ENCODE results near the gene KIF24. TPM values are rescaled to one million over a fixed set of nuclear protein-coding genes. Genes with fewer than 3 reads are reported as not detected.

Gene KIF24
- total RNA-seq, 4 donors from 2014 or later, result 1.5 to 2.9 (median 1.6) TPM

DNA sequence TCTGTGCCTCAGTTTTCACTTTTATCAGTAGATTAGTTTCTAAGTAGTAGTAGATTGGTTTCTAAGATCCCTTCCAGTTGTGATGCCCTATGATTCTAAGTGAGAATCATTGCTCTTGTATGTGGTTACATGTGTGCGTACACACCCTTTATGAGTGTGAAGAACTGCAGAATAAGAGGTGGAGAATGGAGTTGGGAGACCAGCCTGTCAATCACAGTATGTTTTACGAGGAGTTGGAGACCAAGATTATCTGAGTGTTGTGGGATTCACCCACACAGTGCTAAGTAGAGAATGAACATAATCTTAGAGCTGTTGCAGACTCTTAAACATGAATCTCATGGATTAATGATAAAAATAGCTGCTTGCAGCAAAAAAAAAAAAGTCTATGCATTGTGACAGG, 37.6 kb downstream of the KIF24 start:
- H3K4me3 ChIP-seq, result no peak overlapping the region
- no peaks in the 10 kb centered on the region for H3K4me1 ChIP-seq
- H3K9me3 ChIP-seq, result no peaks in the 10 kb centered on the region
- H3K27me3 ChIP-seq, result no peaks in the 10 kb centered on the region
- TF ChIP-seq CTCF (IDR thresholded peaks at IDR 0.05), result no peak
- TF ChIP-seq POLR2A (IDR thresholded peaks at IDR 0.05), result no peak
- H3K27ac ChIP-seq, result no peak overlapping the region
- intact Hi-C loops (cut with DNase I), result no loop called here
- no peaks in the 10 kb centered on the region for H3K36me3 ChIP-seq
- no peak for DNase-seq
- WGBS, 2 donors, result 92% methylated on average over 2 of the region's 2 CpGs

- Histone ChIP-seq H3K9me3 (no peaks in the 10 kb centered on the region), H3K36me3 (no peaks in the 10 kb centered on the region), H3K27ac (no peak overlapping the region), H3K4me1 (no peaks in the 10 kb centered on the region), H3K27me3 (no peaks in the 10 kb centered on the region), H3K4me3 (no peak overlapping the region)
- no peak for TF ChIP-seq POLR2A (IDR thresholded peaks at IDR 0.05)
- TF ChIP-seq CTCF (IDR thresholded peaks at IDR 0.05), result no peak
- intact Hi-C loops (cut with DNase I), result no loop called here
- no peak for DNase-seq
- 75 to 84% methylated on average over 2 of the region's 2 CpGs for WGBS, 2 donors
Observed at GRCh38 chr9:34291023-34291422, 38.0 kb downstream of the KIF24 start.

- TF ChIP-seq POLR2A (IDR thresholded peaks at IDR 0.05) (no peak), CTCF (IDR thresholded peaks at IDR 0.05) (no peak)
- Histone ChIP-seq H3K4me1 (no peaks in the 10 kb centered on the region), H3K27me3 (no peaks in the 10 kb centered on the region), H3K27ac (no peak overlapping the region), H3K36me3 (no peaks in the 10 kb centered on the region), H3K4me3 (no peak overlapping the region), H3K9me3 (no peaks in the 10 kb centered on the region)
- intact Hi-C loops (cut with DNase I), result no loop called here
- DNase-seq, result no peak
- WGBS, 2 donors, result 73 to 85% methylated on average over 2 of the region's 2 CpGs
Observed at GRCh38 chr9:34289159-34289558, 39.9 kb downstream of the KIF24 start.

GRCh38 chr9:34282096-34282495, 47.0 kb downstream of the KIF24 start:
- TF ChIP-seq CTCF (IDR thresholded peaks at IDR 0.05), result no peak
- TF ChIP-seq POLR2A (IDR thresholded peaks at IDR 0.05), result no peak
- WGBS, 2 donors, result 24 to 37% methylated on average over 1 of the region's 1 CpG
- H3K36me3 ChIP-seq, result no peaks in the 10 kb centered on the region
- no peaks in the 10 kb centered on the region for H3K27me3 ChIP-seq
- no peak overlapping the region for H3K4me3 ChIP-seq
- no peak for DNase-seq
- intact Hi-C loops (cut with DNase I), result no loop called here
- peaks cover 0 to 10% (median 0%) of the 10 kb centered on the region in 3 donors for H3K4me1 ChIP-seq
- no peaks in the 10 kb centered on the region for H3K9me3 ChIP-seq
- no peak overlapping the region for H3K27ac ChIP-seq

DNA sequence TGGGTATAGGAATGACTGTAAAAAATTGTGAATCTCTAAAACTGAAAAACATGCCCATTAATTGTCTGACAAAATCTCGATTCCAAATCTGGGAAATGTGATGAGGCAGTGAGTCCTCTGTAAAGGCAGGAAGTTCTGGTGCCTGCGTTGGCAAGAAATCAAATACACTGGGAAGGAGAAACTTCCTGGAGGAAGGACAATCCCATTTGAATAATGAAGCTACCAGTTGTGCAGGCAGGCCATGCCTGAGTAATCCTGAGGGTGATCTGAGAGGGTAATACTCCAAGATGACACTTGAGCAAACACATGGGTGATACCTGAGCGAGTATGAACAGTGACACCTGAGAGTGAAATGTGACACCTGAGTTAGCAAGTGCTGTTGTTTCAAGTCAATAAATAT, 49.7 kb downstream of the KIF24 start:
- Histone ChIP-seq H3K27ac (no peak overlapping the region), H3K27me3 (no peaks in the 10 kb centered on the region), H3K4me3 (no peak overlapping the region), H3K4me1 (peaks cover 0 to 10% (median 0%) of the 10 kb centered on the region in 3 donors), H3K36me3 (no peaks in the 10 kb centered on the region), H3K9me3 (no peaks in the 10 kb centered on the region)
- intact Hi-C loops (cut with DNase I), result no loop called here
- TF ChIP-seq CTCF (IDR thresholded peaks at IDR 0.05) (no peak), POLR2A (IDR thresholded peaks at IDR 0.05) (no peak)
- DNase-seq, result no peak
- 58 to 74% methylated on average over 3 of the region's 3 CpGs for WGBS, 2 donors

Small RNA genes within 50 kb of the gene (small RNA-seq; reads per million reads assigned to genes)
- gene RNU2-50P, result 0 to 0.14 (median 0.04) reads per million in 4 donors

Other genes with a start within 250 kb of the KIF24 start
- gene DCAF12, start 202.6 kb downstream of the KIF24 start, total RNA-seq, result 10 to 100 TPM; 26.5 to 40.9 (median 33.5) TPM
- gene UBAP1, start 150.2 kb downstream of the KIF24 start, total RNA-seq, result 10 to 100 TPM; 35.8 to 63.4 (median 55.1) TPM
- gene NUDT2, start 301 bp upstream of the KIF24 start, total RNA-seq, result 10 to 100 TPM in 3 of 4 donors, 1 to 10 TPM in 1; 9.2 to 29.3 (median 17.8) TPM
- 1 to 10 TPM; 5.3 to 8.8 (median 5.4) TPM for gene MYORG, start 47.6 kb upstream of the KIF24 start, total RNA-seq
- gene FAM219A, start 129.3 kb upstream of the KIF24 start, total RNA-seq, result 1 to 10 TPM; 4.0 to 7.6 (median 5.2) TPM
- gene DNAI1, start 129.5 kb upstream of the KIF24 start, total RNA-seq, result not detected
- under 1 TPM in 1 of 4 donors, not detected in 3; 0.38 TPM for gene ENHO, start 193.7 kb upstream of the KIF24 start, total RNA-seq